Fibroblast of lung (primary cell): ENCODE data around the gene WNT7B.

ENCODE experiments used
- EZH2 ChIP-seq: IDR thresholded peaks from 2 replicates; pipeline ENCODE4 v1.5.1; 2012; ENCODE audit warnings: low read length, control low read depth, mild to moderate bottlenecking; ENCODE audit errors: missing control alignments
- TF ChIP-seq, protein P1 (sequence below), 2 donors: IDR thresholded peaks in 1 of 2; conservative IDR thresholded peaks in 1 of 2; 1 replicate in 1 of 2; 2 replicates in 1 of 2; pipeline ENCODE4 v1.5.1; 2011 to 2012; ENCODE audit warnings: low read length in 2 of 2, control low read depth in 1 of 2, inconsistent platforms in 1 of 2, low read depth in 1 of 2, mild to moderate bottlenecking in 1 of 2

DNA sequence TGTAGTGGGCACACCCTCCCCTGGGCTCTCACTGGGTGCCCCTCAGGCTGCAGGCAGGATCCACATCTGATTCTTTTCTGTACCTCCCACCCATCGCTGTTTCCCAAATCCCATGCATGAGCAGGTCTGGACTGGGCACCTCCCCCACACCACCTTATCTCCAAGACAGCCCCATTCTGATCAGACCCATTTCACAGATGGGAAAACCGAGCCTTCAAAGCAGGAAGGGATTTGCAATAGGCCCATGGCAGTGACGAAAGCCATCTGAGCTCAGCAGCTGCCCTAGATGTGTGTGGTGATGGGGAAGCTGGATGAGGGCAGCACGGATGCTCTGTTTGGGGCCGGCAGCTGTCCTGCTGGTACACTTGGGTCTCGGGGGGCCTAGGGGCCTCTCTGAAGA is 41.4 kb downstream of the WNT7B start:
- TF ChIP-seq, protein P1, sequence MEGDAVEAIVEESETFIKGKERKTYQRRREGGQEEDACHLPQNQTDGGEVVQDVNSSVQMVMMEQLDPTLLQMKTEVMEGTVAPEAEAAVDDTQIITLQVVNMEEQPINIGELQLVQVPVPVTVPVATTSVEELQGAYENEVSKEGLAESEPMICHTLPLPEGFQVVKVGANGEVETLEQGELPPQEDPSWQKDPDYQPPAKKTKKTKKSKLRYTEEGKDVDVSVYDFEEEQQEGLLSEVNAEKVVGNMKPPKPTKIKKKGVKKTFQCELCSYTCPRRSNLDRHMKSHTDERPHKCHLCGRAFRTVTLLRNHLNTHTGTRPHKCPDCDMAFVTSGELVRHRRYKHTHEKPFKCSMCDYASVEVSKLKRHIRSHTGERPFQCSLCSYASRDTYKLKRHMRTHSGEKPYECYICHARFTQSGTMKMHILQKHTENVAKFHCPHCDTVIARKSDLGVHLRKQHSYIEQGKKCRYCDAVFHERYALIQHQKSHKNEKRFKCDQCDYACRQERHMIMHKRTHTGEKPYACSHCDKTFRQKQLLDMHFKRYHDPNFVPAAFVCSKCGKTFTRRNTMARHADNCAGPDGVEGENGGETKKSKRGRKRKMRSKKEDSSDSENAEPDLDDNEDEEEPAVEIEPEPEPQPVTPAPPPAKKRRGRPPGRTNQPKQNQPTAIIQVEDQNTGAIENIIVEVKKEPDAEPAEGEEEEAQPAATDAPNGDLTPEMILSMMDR (conservative IDR thresholded peaks at IDR 0.05 in 1 of 2, IDR thresholded peaks at IDR 0.05 in 1 of 2; ENCODE audit: low read depth in 1 of 2, low read length in 2 of 2): no peak
- no peak for TF ChIP-seq EZH2
